AG10803 (cell line): Measurements from ENCODE around the gene DISC1.

Experiments
- DNase-seq: peaks from one replicate; pipeline ENCODE4 v3.0.0; 2010; ENCODE audit warnings: low read depth
- H3K4me3 ChIP-seq: 2 replicates; pipeline ENCODE4 v1.5.1; 2011; ENCODE audit warnings: mild to moderate bottlenecking, low read length, control low read depth
- TF ChIP-seq, protein P1 (sequence below): conservative IDR thresholded peaks from 2 replicates; pipeline ENCODE4 v1.5.1; 2011; ENCODE audit warnings: mild to moderate bottlenecking, low read length, control low read depth, inconsistent platforms

DISC1 gene

DNA sequence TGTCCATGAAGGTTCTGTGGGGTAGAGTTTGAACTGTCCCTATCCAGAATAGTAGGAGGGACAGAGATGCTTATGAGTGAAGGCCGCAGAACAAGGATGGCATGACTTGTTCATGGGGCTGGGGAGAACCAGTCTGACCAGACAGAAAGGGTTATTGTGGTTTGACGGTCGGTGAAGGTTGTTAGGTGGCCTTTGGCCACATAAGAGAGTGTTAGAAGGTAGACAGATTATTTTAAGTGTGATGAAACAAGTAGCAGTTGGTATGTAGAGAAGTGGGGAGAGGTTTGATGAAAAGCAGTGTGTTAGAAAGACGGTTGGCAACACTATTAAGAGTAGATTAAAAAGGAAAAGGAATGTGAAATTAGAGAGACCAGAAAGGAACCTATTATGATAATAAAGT, 355.1 kb downstream of the DISC1 start:
- H3K4me3 ChIP-seq = no peak overlapping the region
- DNase-seq = no peak
- TF ChIP-seq, protein P1, sequence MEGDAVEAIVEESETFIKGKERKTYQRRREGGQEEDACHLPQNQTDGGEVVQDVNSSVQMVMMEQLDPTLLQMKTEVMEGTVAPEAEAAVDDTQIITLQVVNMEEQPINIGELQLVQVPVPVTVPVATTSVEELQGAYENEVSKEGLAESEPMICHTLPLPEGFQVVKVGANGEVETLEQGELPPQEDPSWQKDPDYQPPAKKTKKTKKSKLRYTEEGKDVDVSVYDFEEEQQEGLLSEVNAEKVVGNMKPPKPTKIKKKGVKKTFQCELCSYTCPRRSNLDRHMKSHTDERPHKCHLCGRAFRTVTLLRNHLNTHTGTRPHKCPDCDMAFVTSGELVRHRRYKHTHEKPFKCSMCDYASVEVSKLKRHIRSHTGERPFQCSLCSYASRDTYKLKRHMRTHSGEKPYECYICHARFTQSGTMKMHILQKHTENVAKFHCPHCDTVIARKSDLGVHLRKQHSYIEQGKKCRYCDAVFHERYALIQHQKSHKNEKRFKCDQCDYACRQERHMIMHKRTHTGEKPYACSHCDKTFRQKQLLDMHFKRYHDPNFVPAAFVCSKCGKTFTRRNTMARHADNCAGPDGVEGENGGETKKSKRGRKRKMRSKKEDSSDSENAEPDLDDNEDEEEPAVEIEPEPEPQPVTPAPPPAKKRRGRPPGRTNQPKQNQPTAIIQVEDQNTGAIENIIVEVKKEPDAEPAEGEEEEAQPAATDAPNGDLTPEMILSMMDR = no peak

DNA sequence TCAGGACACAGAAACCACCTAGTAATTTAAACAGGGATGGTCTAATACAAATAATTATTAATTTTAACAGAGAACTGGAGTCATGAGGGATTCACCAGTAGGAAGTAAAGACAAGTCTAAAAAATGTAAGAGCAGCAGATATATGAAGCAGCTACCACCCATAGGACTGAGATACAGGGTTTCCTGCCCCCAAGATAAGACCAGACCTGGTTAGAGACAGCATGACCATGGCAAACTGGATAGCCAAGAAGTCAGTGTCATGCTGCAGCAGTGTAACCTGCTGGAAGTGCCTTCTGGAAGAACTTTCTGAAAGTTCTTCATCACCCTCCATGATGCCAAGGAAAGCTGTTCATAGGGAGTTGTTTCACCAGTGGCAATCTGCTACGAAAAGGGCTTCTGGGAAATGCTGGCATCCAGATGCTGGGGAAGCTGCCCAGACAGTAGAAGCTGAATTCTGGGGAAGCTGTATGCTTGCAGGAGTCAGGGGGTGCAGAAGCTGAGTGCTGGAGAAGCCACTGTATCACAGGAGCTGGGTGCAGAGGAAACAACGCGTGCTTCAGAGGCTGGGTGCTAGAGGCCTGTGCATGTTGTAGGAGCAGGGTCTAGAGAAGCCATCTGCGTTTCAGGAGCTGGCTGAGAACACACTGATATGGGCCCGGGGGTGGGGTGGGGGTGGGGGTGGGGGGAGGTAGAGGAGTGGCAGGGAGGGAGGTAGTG, 356.4 kb downstream of the DISC1 start:
- TF ChIP-seq, protein P1 = no peak
- H3K4me3 ChIP-seq = no peak overlapping the region
- DNase-seq = no peak

DNA sequence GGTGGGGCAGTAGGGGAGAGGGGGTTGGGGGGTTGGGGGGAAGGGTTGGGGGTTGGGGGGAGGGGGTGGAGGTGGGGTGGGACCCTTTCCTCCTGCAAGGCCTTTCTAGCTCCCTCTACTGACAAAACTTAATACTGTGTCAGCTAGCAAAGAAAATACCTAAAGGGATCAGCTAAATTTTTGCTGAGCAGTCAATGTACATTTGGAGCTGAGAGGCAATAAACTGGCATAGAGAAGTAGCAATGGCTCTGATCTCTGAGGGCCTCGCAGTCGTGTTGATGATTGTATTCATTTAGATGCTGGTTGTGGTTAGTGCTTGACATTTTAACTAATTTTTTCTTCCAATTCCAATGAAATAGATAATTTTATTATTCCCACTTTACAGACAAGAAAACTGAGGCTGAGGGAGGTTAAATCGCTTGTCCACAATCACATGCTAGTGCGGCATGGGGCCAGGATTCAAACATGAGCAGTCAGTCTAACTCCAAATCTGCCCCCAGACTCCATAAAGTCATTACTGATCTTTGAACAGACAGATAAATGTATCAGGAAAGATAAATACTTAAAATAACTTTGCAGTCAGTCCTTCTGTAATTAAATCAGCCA, 357.1 kb downstream of the DISC1 start:
- DNase-seq = no peak
- H3K4me3 ChIP-seq = no peak overlapping the region
- TF ChIP-seq, protein P1 = no peak

DNA sequence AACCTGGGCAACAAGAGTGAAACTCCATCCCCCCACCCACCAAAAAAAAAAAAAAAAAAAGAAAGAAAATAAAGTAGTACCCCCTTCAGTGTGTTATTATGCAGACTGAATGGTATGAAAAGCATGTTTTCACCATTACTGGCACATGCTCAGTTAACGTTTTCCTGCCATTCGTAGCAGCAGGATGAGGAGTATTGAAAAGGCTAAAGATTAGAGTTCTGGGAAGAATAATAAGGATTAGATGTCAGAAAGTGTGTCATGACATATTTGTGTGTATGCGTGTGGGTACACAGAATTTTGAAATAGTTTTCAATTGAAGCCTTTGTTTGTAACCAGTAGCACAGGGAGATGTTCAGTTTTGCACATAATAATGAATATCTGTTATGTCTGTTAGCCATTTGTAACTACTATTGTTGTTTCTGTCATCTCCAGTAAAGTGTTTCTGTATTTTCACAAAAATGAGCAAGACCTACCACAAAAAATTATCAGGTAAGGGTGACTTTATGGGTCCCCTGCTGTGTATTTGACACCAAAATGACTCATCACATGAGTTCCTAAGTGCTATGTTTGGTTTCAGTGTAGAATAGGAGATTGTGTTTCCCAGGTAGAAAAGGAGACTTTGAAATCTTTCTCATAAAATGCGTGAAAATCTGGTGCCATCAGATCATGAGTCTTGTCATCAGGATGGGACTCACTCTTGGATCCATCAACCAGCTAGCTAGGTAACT, 358.9 kb downstream of the DISC1 start:
- TF ChIP-seq, protein P1 = no peak
- DNase-seq = no peak
- no peak overlapping the region for H3K4me3 ChIP-seq

DNA sequence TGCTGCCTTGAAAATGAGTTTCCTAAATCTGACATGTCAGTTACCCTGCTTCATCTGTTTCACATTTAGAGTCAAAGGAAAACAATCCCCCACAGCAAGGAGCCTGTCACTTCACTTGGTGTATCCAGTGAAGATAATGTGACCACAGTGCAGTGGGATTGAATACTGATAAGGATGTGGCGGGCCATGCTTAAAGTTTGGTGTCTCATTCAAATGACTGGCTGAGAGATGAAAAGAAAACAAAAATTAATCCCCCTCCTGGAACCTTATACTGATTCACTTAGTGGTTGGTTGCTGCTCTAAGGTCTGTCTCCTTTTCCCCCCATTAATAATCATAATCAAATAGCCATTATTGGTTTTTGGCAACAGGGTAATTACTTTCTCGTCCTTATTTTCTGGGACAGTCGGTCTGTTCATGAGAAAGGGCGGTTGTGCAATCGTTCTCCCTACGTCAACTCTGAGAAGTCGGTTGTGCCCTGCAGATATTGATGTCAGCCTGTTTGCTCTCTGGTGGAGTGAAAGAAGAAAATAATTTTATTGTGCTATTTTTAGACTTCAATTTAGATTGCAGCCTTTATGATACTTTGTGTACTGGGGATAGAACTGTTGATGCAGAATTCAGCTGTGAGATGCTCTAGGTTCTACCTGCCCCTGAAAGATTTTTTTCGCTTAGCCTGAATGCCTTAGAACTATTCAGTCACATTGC, 360.2 kb downstream of the DISC1 start:
- TF ChIP-seq, protein P1 = no peak
- DNase-seq = no peak
- no peak overlapping the region for H3K4me3 ChIP-seq

DNA sequence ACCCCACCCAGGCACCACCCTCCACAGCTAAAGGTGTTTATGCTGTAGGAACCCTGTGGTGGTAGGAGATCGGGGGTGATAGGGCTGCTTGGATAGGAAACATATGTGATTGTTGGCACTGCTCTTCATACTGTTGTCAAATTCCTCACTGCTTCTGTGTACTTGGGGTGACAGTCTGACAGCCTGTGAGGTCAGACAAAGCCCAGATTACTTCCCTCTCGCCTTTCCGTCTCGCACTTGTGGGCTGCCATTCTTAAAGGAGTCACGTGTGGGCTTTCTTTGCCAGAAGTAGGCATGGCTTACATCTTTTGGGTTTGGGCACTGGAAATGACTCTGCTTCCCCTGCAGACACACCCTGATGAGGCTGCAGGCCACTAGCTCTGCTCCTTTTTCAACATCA, 363.8 kb downstream of the DISC1 start:
- TF ChIP-seq, protein P1 = no peak
- DNase-seq = peak; percentile 16
- no peak overlapping the region for H3K4me3 ChIP-seq
